ENCODE data around the gene DAZL.
"Not testable (repeated sequence)": the region's sequence is repeated elsewhere in the genome, so short reads cannot be mapped to it uniquely, and the experiment has no call there.

DAZL gene

DNA sequence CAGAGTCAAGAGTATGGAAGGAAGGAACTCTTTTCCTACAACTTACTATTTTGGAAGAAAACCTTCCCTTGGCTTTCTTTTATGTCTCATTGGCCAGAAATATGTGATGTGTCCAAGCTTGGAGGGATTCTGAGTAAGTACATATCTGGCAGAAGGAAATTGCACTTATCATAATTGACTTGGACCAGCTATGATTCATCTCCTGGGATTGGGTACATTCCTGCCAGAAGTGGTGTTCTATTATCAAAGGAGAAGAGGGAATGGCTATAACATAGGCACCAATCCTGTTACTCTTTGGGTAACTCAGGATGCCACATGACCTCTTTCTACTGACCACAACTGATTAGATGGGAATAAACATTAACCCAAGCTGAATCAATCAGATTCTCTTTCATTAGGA lies 13.5 kb upstream of the DAZL start:
- ChIA-PET CTCF (interaction anchor here (1.0 kb wide), 1 partner anchor 16 kb away, joined by 3 read pairs; no protein-coding TSS in a partner anchor), POLR2A (no interaction called here)
- Histone ChIP-seq H3K27me3 (replicated peaks in 2 of 5; ENCODE audit: control insufficient read depth in 4 of 5, insufficient read depth in 5 of 5, low read length in 4 of 5) (no peaks in the 10 kb centered on the region), H3K27ac (ENCODE audit: insufficient read depth in 1 of 2, low read depth in 1 of 2, low read length in 2 of 2, poor library complexity in 1 of 2, severe bottlenecking in 2 of 2) (no peak overlapping the region), H3K4me1 (ENCODE audit: control extremely low read depth in 1 of 4, control insufficient read depth in 4 of 4, insufficient read depth in 4 of 4, low read length in 3 of 4) (no peaks in the 10 kb centered on the region), H3K36me3 (ENCODE audit: control insufficient read depth in 4 of 4, insufficient read depth in 4 of 4, low read length in 3 of 4) (no peaks in the 10 kb centered on the region), H3K9me3 (ENCODE audit: control extremely low read depth in 1 of 5, control insufficient read depth in 4 of 5, insufficient read depth in 2 of 5, low read depth in 1 of 5, low read length in 4 of 5) (peaks cover 0 to 9% (median 4%) of the 10 kb centered on the region in 5 experiments), H3K4me3 (ENCODE audit: control insufficient read depth in 1 of 7, extremely low read depth in 1 of 7, insufficient read depth in 4 of 7, low read depth in 2 of 7, low read length in 6 of 7) (no peak overlapping the region)
- DNase-seq, result no peak

DNA sequence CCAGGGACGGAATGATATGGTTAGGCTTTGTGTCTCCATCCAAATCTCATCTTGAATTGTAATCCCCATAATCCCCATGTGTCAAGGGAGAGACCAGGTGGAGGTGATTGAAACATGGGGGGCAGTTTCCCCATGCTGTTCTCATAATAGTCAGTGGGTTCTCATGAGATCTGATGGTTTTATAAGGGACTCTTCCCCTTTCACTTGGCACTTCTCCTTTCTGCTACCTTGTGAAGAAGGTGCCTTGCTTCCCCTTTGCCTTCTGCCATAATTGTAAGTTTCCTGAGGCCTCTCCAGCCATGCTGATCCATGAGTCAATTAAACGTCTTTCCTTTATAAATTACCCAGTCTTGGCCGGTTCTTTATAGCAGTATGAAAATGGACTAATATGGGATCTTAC lies 11.9 kb upstream of the DAZL start:
- H3K4me1 ChIP-seq (ENCODE audit: control extremely low read depth in 1 of 4, control insufficient read depth in 4 of 4, insufficient read depth in 4 of 4, low read length in 3 of 4); H3K27me3 ChIP-seq (replicated peaks in 2 of 5; ENCODE audit: control insufficient read depth in 4 of 5, insufficient read depth in 5 of 5, low read length in 4 of 5); H3K27ac ChIP-seq (ENCODE audit: insufficient read depth in 1 of 2, low read depth in 1 of 2, low read length in 2 of 2, poor library complexity in 1 of 2, severe bottlenecking in 2 of 2); H3K9me3 ChIP-seq (ENCODE audit: control extremely low read depth in 1 of 5, control insufficient read depth in 4 of 5, insufficient read depth in 2 of 5, low read depth in 1 of 5, low read length in 4 of 5); CTCF ChIA-PET; POLR2A ChIA-PET; H3K36me3 ChIP-seq (ENCODE audit: control insufficient read depth in 4 of 4, insufficient read depth in 4 of 4, low read length in 3 of 4); H3K4me3 ChIP-seq (ENCODE audit: control insufficient read depth in 1 of 7, extremely low read depth in 1 of 7, insufficient read depth in 4 of 7, low read depth in 2 of 7, low read length in 6 of 7): not testable (repeated sequence)
- peak in 2 of 3 donors; percentile 9 to 22 for DNase-seq
- WGBS (ENCODE audit: insufficient coverage), result no CpG with 5 or more reads among the region's 3 CpGs

DNA sequence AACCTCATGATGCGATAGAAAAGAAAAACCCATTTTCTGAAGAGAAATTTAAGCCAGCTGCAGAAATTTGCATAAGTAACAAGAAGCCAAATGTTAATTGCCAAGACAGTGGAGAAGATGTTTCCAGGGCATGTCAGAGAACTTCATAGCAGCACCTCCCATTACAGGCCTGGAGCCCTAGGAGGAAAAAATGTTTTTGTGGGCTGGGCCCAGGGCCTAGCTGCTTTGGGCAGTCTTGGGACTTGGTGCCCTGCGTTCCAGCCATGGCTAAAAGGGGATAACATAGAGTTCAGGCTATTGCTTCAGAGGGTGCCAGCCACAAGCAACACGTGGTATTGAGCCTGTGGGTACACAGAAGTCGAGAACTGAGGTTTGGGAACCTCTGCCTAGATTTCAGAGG lies 10.9 kb upstream of the DAZL start:
- no peaks in the 10 kb centered on the region for H3K27me3 ChIP-seq (replicated peaks in 2 of 5; ENCODE audit: control insufficient read depth in 4 of 5, insufficient read depth in 5 of 5, low read length in 4 of 5)
- DNase-seq, result no peak
- H3K4me1 ChIP-seq (ENCODE audit: control extremely low read depth in 1 of 4, control insufficient read depth in 4 of 4, insufficient read depth in 4 of 4, low read length in 3 of 4), result no peaks in the 10 kb centered on the region
- no peak overlapping the region for H3K27ac ChIP-seq (ENCODE audit: insufficient read depth in 1 of 2, low read depth in 1 of 2, low read length in 2 of 2, poor library complexity in 1 of 2, severe bottlenecking in 2 of 2)
- peaks cover 0 to 9% (median 4%) of the 10 kb centered on the region in 5 experiments for H3K9me3 ChIP-seq (ENCODE audit: control extremely low read depth in 1 of 5, control insufficient read depth in 4 of 5, insufficient read depth in 2 of 5, low read depth in 1 of 5, low read length in 4 of 5)
- no peak overlapping the region for H3K4me3 ChIP-seq (ENCODE audit: control insufficient read depth in 1 of 7, extremely low read depth in 1 of 7, insufficient read depth in 4 of 7, low read depth in 2 of 7, low read length in 6 of 7)
- ChIA-PET CTCF (interaction anchor here (0.6 kb wide), 1 partner anchor 223 kb away, joined by 4 read pairs; no protein-coding TSS in a partner anchor), POLR2A (no interaction called here)
- no peaks in the 10 kb centered on the region for H3K36me3 ChIP-seq (ENCODE audit: control insufficient read depth in 4 of 4, insufficient read depth in 4 of 4, low read length in 3 of 4)
- 95% methylated on average over 4 of the region's 4 CpGs for WGBS (ENCODE audit: insufficient coverage)

DNA sequence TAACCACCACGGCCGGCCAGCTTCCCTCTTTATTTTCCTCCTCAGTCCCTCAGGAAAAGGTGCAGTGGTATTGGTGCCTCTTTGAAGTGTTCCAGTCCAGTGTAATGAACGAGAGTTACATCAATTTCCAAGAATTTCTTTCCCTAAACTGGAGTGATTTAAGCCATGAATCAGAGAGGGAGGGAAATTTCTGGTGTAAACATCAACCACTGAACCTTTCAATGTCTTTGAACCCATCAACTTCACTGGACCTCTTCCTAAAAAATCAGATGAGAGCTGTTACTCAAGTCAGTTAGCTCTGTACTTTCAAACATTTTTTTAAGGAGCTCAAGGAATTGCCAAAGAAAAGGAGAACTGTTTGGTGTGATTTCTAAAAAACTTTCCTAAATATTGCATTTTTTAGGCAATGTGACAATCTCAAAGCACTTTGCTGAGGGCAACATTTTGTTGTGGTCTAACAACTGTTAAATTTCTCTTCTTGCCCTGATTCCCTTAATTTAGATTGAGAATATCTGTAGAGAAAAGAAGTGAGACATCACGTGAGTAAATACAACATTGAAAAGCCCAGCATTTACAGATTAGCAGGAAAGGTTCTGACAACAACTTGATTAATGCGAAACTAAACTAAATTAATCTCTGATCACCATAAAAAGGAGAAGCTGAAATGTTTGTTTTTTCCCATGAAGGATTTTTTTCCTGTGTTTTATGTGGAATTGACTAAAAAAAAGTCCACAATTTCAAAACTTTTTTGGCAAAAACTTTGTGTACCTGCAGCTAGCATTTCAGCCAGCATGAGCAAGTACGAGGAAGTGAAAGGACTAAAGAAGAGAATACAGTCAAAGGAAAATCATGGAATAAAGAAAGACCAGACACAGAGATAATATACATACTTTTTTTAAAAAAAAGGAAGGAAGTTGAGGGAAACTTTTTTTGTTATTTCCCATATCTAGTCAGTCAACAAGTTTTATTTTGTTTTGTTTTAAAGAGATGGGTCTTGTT lies 9.1 kb upstream of the DAZL start:
- no peak overlapping the region for H3K27ac ChIP-seq (ENCODE audit: insufficient read depth in 1 of 2, low read depth in 1 of 2, low read length in 2 of 2, poor library complexity in 1 of 2, severe bottlenecking in 2 of 2)
- no peaks in the 10 kb centered on the region for H3K4me1 ChIP-seq (ENCODE audit: control extremely low read depth in 1 of 4, control insufficient read depth in 4 of 4, insufficient read depth in 4 of 4, low read length in 3 of 4)
- H3K27me3 ChIP-seq (replicated peaks in 2 of 5; ENCODE audit: control insufficient read depth in 4 of 5, insufficient read depth in 5 of 5, low read length in 4 of 5), result no peaks in the 10 kb centered on the region
- WGBS (ENCODE audit: insufficient coverage), result no CpG with 5 or more reads among the region's 6 CpGs
- ChIA-PET POLR2A (no interaction called here), CTCF (no interaction called here)
- H3K36me3 ChIP-seq (ENCODE audit: control insufficient read depth in 4 of 4, insufficient read depth in 4 of 4, low read length in 3 of 4), result no peaks in the 10 kb centered on the region
- H3K9me3 ChIP-seq (ENCODE audit: control extremely low read depth in 1 of 5, control insufficient read depth in 4 of 5, insufficient read depth in 2 of 5, low read depth in 1 of 5, low read length in 4 of 5), result peaks cover 0 to 9% (median 4%) of the 10 kb centered on the region in 5 experiments
- H3K4me3 ChIP-seq (ENCODE audit: control insufficient read depth in 1 of 7, extremely low read depth in 1 of 7, insufficient read depth in 4 of 7, low read depth in 2 of 7, low read length in 6 of 7), result no peak overlapping the region
- DNase-seq, result no peak

DNA sequence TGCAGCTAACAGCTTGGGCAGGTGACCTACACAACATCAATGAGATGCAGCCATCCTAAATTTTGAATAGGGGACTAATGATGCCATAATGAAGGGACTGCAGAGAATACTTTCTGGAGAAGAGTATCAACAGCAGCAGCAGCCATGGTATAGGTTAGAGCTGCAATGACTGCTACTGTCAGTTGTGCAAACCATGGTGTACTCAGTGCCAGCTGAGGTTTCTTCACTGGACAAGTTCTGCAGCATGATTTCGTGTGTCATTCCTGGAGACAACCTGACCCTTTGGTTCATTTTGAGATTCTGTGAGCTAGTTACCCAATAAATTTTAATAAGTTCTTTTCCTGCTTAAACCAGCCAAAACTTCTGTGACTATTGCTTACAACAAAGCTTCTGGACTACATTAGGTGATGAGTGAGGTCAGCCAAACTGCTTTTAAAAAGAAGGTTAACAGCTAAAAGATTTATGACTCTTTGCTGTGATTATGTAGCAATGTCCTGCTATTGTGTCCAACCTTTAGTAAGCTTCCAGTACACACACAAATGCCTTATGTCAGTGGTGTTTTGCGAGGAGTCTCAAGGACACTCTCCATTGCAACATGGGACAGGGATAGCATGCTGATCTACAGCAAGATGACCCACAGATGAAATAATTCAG lies 4.8 kb upstream of the DAZL start:
- ChIA-PET CTCF (interaction anchor here (0.9 to 1.4 kb wide), 4 partner anchors 9 to 617 kb away, joined by 3 to 5 read pairs (median 3); no protein-coding TSS in a partner anchor), POLR2A (no interaction called here)
- no peak for DNase-seq
- H3K27ac ChIP-seq (ENCODE audit: insufficient read depth in 1 of 2, low read depth in 1 of 2, low read length in 2 of 2, poor library complexity in 1 of 2, severe bottlenecking in 2 of 2), result no peak overlapping the region
- no peaks in the 10 kb centered on the region for H3K27me3 ChIP-seq (replicated peaks in 2 of 5; ENCODE audit: control insufficient read depth in 4 of 5, insufficient read depth in 5 of 5, low read length in 4 of 5)
- no peaks in the 10 kb centered on the region for H3K36me3 ChIP-seq (ENCODE audit: control insufficient read depth in 4 of 4, insufficient read depth in 4 of 4, low read length in 3 of 4)
- 100% methylated on average over 2 of the region's 2 CpGs for WGBS (ENCODE audit: insufficient coverage)
- H3K9me3 ChIP-seq (ENCODE audit: control extremely low read depth in 1 of 5, control insufficient read depth in 4 of 5, insufficient read depth in 2 of 5, low read depth in 1 of 5, low read length in 4 of 5), result no peaks in the 10 kb centered on the region
- H3K4me3 ChIP-seq (ENCODE audit: control insufficient read depth in 1 of 7, extremely low read depth in 1 of 7, insufficient read depth in 4 of 7, low read depth in 2 of 7, low read length in 6 of 7), result no peak overlapping the region
- H3K4me1 ChIP-seq (ENCODE audit: control extremely low read depth in 1 of 4, control insufficient read depth in 4 of 4, insufficient read depth in 4 of 4, low read length in 3 of 4), result no peaks in the 10 kb centered on the region

DNA sequence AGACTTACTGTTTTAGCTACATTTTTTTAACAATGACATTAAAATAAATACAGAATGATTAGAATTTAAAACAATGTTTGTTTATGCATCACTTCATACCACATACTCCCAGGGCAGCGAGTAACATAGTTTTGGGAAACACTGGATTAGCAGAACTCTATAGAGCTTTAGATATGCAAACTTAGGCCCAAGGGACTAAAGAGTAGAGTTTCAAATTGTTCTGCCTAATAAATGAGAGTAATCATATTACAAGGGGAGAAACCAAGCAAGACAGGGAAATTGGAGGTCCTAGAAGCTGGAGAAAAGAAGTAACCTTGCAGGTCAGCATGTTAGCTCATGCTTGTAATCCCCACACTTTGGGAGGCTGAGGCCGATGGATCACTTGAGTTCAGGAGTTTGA lies 3.6 kb upstream of the DAZL start:
- WGBS (ENCODE audit: insufficient coverage), result no CpG with 5 or more reads among the region's 2 CpGs
- H3K9me3 ChIP-seq (ENCODE audit: control extremely low read depth in 1 of 5, control insufficient read depth in 4 of 5, insufficient read depth in 2 of 5, low read depth in 1 of 5, low read length in 4 of 5), result peaks cover 0 to 3% (median 0%) of the 10 kb centered on the region in 5 experiments
- DNase-seq, result no peak
- no peak overlapping the region for H3K27ac ChIP-seq (ENCODE audit: insufficient read depth in 1 of 2, low read depth in 1 of 2, low read length in 2 of 2, poor library complexity in 1 of 2, severe bottlenecking in 2 of 2)
- POLR2A ChIA-PET, result no interaction called here
- H3K4me1 ChIP-seq (ENCODE audit: control extremely low read depth in 1 of 4, control insufficient read depth in 4 of 4, insufficient read depth in 4 of 4, low read length in 3 of 4), result no peaks in the 10 kb centered on the region
- CTCF ChIA-PET, result interaction anchor here (0.6 kb wide), 1 partner anchor 665 kb away, joined by 3 read pairs; no protein-coding TSS in a partner anchor
- H3K4me3 ChIP-seq (ENCODE audit: control insufficient read depth in 1 of 7, extremely low read depth in 1 of 7, insufficient read depth in 4 of 7, low read depth in 2 of 7, low read length in 6 of 7), result no peak overlapping the region
- no peaks in the 10 kb centered on the region for H3K36me3 ChIP-seq (ENCODE audit: control insufficient read depth in 4 of 4, insufficient read depth in 4 of 4, low read length in 3 of 4)
- no peaks in the 10 kb centered on the region for H3K27me3 ChIP-seq (replicated peaks in 2 of 5; ENCODE audit: control insufficient read depth in 4 of 5, insufficient read depth in 5 of 5, low read length in 4 of 5)

DNA sequence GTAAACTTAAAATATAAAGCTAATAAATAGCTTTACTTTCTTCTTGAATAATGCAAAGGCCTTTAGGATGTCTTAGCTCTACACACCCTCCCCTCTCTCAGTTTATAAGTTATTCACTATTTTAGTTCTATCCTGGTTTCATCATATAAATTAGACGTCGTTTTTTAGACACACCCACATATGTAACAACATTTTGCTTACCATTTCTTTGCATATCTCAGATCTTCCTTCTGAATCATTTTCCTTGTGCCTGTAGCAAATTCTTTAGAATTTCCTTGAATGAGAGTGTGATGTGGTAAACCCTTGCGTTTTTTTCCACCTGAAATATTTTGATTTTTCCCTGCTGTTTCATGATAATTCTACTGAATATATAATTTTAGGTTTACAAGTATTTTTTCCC lies 2.5 kb upstream of the DAZL start:
- H3K27me3 ChIP-seq (replicated peaks in 2 of 5; ENCODE audit: control insufficient read depth in 4 of 5, insufficient read depth in 5 of 5, low read length in 4 of 5), result no peaks in the 10 kb centered on the region
- H3K9me3 ChIP-seq (ENCODE audit: control extremely low read depth in 1 of 5, control insufficient read depth in 4 of 5, insufficient read depth in 2 of 5, low read depth in 1 of 5, low read length in 4 of 5), result peaks cover 0 to 3% (median 0%) of the 10 kb centered on the region in 5 experiments
- no peaks in the 10 kb centered on the region for H3K36me3 ChIP-seq (ENCODE audit: control insufficient read depth in 4 of 4, insufficient read depth in 4 of 4, low read length in 3 of 4)
- POLR2A ChIA-PET, result no interaction called here
- CTCF ChIA-PET, result no interaction called here
- DNase-seq, result no peak
- no peak overlapping the region for H3K4me3 ChIP-seq (ENCODE audit: control insufficient read depth in 1 of 7, extremely low read depth in 1 of 7, insufficient read depth in 4 of 7, low read depth in 2 of 7, low read length in 6 of 7)
- no CpG with 5 or more reads among the region's 3 CpGs for WGBS (ENCODE audit: insufficient coverage)
- no peak overlapping the region for H3K27ac ChIP-seq (ENCODE audit: insufficient read depth in 1 of 2, low read depth in 1 of 2, low read length in 2 of 2, poor library complexity in 1 of 2, severe bottlenecking in 2 of 2)
- no peaks in the 10 kb centered on the region for H3K4me1 ChIP-seq (ENCODE audit: control extremely low read depth in 1 of 4, control insufficient read depth in 4 of 4, insufficient read depth in 4 of 4, low read length in 3 of 4)

All from common myeloid progenitor, CD34-positive (primary cell).